NCI-H2107 (cell line): Measurements from ENCODE around the gene SH3PXD2A.

Experiments
- DNase-seq: peaks from one replicate; lab custom pipeline; 2025; lab: John Stamatoyannopoulos, UW

SH3PXD2A gene

DNA sequence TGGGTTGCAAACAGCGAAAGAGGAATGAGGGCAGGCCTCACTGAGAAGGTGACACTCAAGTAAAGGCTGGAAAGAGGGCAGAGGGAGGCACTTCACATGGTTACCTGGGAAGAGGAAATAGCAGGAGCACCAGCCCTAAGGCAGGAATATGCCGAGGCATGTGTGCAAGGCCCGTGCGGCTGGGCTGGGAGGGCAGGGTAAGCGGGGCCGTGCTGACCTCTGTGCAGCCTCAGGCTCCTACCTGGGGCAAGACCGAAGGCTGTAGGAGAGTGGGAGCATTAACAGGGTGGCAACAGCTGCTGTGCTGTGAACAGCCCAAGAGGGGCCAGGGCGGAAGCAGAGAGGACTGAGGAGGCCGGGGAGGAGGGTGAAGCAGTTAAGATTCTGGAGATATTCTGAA lies 24.0 kb upstream of the SH3PXD2A start:
- DNase-seq, result no peak

GRCh38 chr10:103877861-103878260 lies 22.5 kb upstream of the SH3PXD2A start:
- DNase-seq, result no peak

DNA sequence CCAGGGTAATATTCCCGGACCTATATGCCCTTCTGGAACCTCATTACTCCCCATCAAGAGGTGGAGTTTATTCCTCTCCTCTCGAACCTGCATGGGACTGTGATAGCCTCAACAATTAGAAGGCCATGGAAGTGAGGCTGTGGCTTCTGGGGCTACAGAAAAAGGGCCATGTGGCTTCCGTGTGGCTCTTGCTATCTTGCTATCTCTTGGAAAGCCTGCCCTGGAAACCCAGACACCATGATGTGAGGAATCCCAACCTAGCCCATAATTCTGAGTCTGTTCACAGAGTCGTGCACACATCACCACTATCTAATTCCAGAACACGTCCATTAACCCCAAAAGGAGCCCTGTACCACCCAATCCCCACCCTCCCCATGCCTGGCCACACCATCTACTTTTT lies 20.8 kb upstream of the SH3PXD2A start:
- DNase-seq, result no peak

DNA sequence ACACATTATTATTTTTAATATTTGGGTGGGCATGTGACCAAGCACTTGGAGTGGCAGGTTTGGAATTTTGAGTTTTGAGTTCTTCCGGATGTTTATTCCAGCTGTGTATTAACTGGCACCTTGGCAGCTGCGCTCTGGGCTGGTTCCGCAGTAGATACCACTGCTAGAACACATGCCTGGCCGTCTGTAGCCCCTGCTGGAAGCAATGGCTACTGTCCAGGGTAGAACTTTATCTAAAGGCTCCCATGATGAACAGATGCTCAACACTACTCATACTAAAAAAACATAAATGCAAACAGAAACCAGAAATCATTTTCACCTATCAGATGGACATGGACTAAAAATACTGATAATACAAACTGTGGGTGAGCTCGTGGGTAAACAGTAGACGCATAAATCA lies 19.4 kb upstream of the SH3PXD2A start:
- no peak for DNase-seq

GRCh38 chr10:103872137-103872931 lies 17.0 kb upstream of the SH3PXD2A start:
- DNase-seq, result no peak

DNA sequence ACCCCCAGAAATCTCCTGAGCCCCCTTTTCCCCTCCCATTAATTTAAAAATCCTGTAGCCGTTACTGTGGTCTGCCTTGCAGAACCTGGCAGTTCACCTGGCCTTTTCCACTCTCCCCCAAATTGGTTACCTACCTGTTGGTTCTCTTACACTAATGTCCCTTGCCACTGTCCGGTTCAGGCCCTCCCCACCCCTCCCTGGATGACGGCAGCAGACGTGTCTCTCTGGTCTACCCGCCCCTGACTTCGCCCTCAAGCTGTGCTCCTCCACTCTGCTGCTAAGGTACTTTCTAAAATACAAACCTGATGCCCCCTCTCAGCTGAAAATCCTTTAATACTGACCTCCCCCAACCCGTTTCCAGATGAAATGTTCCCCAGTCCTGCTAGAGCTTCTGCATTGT lies 15.6 kb upstream of the SH3PXD2A start:
- no peak for DNase-seq

DNA sequence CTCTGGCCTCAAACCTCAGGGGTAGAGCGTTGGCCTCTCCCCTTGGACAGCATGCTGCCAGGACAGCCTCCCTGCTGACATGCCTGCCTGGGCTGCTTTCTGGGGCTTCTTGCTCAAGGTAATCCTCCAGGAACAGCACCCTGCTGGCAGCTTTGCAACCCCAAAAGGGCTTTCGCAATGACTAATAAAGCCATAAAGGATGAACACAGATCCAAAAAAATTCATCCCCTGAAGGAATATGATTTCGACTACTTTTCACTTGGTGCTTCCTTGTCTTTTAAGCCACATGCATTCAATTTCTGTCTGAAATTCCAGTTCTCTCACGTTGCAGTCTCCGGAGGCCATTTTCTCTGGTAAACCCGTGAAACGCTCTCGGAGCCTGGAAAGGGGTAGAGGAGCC lies 15.1 kb upstream of the SH3PXD2A start:
- no peak for DNase-seq

DNA sequence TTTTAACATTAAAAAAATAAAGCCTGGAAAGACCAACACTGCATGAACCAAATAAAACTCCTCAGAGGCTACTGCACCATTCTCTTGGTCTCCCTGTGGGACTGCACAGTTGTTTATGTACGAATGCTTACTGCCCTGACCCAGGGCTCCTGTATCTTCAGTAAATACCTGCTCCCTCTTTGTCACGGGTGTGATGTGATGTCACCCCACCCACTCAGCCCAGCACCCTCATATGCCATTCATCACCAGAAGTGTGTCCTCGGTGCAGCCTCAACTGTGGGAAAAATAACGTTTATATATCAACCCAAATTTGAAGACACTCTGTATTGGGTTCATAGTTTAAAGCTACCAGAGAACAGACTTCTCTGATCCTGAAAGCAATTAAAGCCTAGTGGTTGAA lies 14.0 kb upstream of the SH3PXD2A start:
- DNase-seq, result no peak

DNA sequence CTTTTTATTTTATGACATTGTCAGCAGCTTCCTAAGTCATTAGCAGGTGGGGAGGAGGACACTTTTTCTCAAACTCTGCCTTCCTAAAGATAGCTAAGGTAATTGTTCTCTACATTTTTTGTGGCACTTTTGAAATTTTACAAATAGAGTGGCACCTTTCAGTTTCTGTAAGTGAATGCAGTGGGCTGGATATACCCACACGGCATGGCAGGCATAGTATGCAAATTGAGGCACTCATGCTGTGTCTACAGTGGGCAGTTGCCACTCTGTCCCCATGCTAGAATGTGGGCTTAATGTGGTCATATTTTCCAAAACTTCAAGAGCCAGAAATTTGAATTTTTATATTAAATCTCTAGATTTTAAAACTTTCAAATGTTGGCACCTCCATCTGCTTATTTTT lies 12.8 kb upstream of the SH3PXD2A start:
- DNase-seq, result no peak

GRCh38 chr10:103861505-103861904 lies 6.1 kb upstream of the SH3PXD2A start:
- no peak for DNase-seq

- no peak for DNase-seq
These were observed 4.0 kb upstream of the SH3PXD2A start for GRCh38 chr10:103859161-103860086.

GRCh38 chr10:103858360-103858759 lies 3.0 kb upstream of the SH3PXD2A start:
- DNase-seq, result no peak

DNA sequence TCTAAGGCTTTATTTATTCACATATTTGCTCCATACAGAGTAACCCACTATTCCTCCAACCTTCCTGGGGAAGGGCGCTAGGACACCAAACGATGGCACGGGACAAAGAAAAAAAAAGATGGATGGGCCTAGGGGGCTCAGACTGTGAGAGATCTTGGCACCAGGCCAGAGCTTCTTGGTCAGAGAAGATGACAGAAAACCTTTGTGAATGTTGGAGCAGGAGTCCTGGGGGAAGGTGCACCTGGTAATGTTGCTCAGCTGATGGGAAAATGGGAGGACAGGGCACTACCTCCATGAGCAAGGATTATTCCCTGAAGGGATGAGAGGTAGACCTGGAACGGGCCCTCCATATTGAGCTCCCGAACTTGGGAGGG lies 1.4 kb upstream of the SH3PXD2A start:
- no peak for DNase-seq

DNA sequence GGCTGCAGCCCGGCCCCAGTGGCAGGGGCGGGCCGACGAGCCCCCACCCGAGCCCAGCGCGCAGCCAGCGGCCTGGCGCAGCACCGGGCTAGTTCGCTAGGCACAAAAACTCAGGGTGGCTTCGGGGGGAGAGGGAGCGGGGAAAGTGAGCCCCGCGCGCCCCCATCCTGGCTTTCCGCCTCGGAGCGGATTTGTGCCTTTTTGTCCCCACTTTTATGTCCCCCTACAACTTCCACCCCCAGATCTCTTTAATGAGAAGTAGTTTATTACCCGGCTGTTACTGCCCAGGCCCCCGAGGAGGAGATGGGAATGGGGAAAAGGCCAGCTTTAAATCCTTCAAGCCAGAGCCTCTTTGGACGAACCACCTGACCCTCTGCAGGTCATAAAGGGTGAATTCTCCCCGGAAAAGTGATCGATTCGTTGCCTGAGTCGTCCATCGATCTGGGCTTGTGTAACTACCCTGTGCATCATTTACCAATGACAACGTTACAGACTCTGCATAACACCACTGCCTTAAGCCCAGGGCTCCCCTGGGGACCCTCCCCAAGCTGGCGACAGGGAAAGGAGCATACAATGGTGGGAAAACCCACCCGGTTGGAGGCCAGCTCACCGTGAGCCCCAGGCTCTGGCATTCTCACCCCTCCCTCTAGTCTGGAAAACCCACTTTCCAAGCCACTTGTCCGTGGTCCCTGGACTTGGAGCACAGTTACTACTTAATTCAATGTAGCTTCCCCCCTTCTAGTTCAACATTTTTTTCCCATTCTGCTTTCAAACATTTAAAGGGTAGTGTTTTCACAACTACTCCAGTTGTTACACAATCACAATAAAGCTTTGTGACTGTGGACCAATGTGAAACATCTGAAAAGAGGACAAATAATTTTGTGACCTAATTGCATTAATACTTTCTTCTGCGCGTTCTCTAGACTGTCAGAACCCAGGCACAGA lies 748 bp upstream of the SH3PXD2A start:
- no peak for DNase-seq

- DNase-seq, result no peak
These were observed 537 bp downstream of the SH3PXD2A start for GRCh38 chr10:103854686-103855391.

DNA sequence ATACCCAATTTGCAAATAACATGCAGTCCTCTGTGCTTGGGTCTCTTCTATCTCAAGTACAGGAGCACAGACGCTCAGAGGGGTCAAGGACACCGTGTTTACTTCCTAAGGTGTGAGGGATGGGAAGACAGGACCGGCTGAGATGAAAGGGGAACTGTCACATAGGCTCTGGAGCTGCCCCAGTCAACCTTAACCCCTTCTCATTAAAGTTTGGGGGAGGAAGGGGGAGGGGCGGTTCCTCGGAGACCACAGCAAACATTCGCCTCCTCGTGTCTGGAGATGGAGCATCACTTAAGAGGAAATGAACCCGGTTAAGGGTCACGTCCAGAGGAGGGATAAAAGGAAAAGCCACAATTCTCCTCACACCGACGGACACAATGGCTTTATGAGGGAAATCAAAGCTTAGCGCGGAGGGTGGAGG lies 1.1 kb downstream of the SH3PXD2A start:
- DNase-seq, result no peak

DNA sequence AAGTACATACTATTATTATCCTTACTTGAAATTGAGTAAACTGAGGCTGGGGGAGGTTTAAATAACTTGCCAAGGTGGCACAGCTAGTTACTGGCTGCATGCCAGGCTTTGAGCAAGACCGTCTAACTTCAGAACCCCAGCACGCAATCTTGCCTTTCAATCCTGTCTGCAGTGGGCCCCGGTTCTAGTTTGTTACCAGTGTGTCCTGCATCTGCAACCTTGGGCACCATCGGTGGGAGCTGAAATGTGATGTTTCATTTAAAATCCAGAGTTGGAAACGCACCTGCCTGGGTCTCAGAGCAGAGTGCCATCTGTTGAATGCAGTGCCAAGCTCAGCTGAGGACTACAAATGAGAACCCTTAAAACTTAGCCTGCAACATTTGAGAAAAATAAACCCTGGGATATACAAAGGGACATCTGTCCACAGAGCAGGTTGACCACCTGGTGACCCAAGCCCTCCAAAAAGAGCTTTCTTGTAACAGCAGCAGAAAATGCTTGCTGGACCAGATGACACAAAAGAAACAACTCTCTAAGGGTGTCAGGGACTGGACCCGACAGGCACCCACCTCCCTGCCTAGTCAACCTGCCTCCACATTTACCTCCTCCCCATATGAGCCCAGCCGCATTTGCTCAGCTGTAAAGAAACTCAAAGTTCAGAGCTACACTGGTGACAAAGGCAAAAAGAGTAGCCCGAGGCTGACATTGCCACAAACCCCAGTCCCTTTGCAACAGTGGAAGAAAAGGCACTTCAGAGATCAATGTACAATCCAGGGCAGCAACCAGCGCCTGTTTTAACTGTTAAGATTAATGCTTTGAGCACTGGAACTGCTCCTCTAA lies 1.7 kb downstream of the SH3PXD2A start:
- DNase-seq, result no peak

- DNase-seq, result no peak
These were observed 2.5 kb downstream of the SH3PXD2A start for GRCh38 chr10:103852856-103853255.

- no peak for DNase-seq
These were observed 3.1 kb downstream of the SH3PXD2A start for GRCh38 chr10:103852189-103852711.

GRCh38 chr10:103851261-103851660 lies 4.1 kb downstream of the SH3PXD2A start:
- no peak for DNase-seq
